Endodermal cell (in vitro differentiated cells): ENCODE results near the gene ARL5A. TPM values are rescaled to one million over a fixed set of nuclear protein-coding genes. Genes with fewer than 3 reads are reported as not detected.

Source experiments
- DNase-seq: peaks from one replicate; pipeline ENCODE4 v3.0.0-alpha.2; 2017
- H3K27ac ChIP-seq: 2 replicates; pipeline ENCODE4 v1.5.1; 2013; ENCODE audit warnings: mild to moderate bottlenecking, low read depth, low read length, moderate library complexity
- H3K27me3 ChIP-seq: 2 replicates; pipeline ENCODE4 v1.6.1; 2013; ENCODE audit warnings: mild to moderate bottlenecking, low read length, moderate library complexity; ENCODE audit not compliant: insufficient read depth, control insufficient read depth, poor library complexity, severe bottlenecking
- H3K36me3 ChIP-seq: 2 replicates; pipeline ENCODE4 v1.7.0; 2013; ENCODE audit warnings: mild to moderate bottlenecking, low read length, moderate library complexity; ENCODE audit not compliant: control insufficient read depth, insufficient read depth
- H3K4me1 ChIP-seq: one replicate; pipeline ENCODE4 v1.7.0; 2013; ENCODE audit warnings: low read length; ENCODE audit not compliant: control insufficient read depth, insufficient read depth
- H3K4me3 ChIP-seq: 2 replicates; pipeline ENCODE4 v1.5.1; 2013; ENCODE audit warnings: mild to moderate bottlenecking, low read length, moderate library complexity
- H3K9ac ChIP-seq: 2 replicates; pipeline ENCODE4 v1.6.1; 2013; ENCODE audit warnings: mild to moderate bottlenecking, low read length, moderate library complexity; ENCODE audit not compliant: poor library complexity, severe bottlenecking; ENCODE audit errors: extremely low read depth
- H3K9me3 ChIP-seq: 2 replicates; pipeline ENCODE4 v1.6.1; 2013; ENCODE audit warnings: mild to moderate bottlenecking, low read length, moderate library complexity; ENCODE audit not compliant: control insufficient read depth
- H3K27ac Mint-ChIP-seq: 2 replicates; pipeline ENCODE4 v1.8.0; 2020; ENCODE audit warnings: mixed read lengths
- H3K27me3 Mint-ChIP-seq: 2 replicates; pipeline ENCODE4 v1.8.0; 2021; ENCODE audit warnings: mild to moderate bottlenecking, mixed read lengths; ENCODE audit not compliant: insufficient read depth
- H3K36me3 Mint-ChIP-seq: 2 replicates; pipeline ENCODE4 v1.8.0; 2020; ENCODE audit warnings: low read depth, mixed read lengths
- H3K4me1 Mint-ChIP-seq: 2 replicates; pipeline ENCODE4 v1.8.0; 2020; ENCODE audit warnings: mixed read lengths
- H3K4me3 Mint-ChIP-seq: 2 replicates; pipeline ENCODE4 v1.8.0; 2020; ENCODE audit warnings: mild to moderate bottlenecking, moderate library complexity, mixed read lengths
- H3K9me3 Mint-ChIP-seq: 2 replicates; pipeline ENCODE4 v1.8.0; 2020; ENCODE audit warnings: mild to moderate bottlenecking, mixed read lengths
- CTCF ChIP-seq: fragments of 200-600 bp; sonication (generic); conservative IDR thresholded peaks from 2 replicates; pipeline ENCODE4 v1.5.0; 2021; ENCODE audit warnings: antibody characterized with exemption, mild to moderate bottlenecking
- WGBS, 2 experiments: methylation state at CpG; one replicate each; pipeline versions ENCODE4 v1.1.5 to v1.1.7; 2013; ENCODE audit warnings: missing lambda C conversion rate in 2 of 2, mixed read lengths in 1 of 2; ENCODE audit not compliant: insufficient coverage in 1 of 2, insufficient read length in 1 of 2; 5-methylcytosine and 5-hydroxymethylcytosine counted together
- total RNA-seq, 2 donors: library from RNA; stranded (reverse); fragmentation: NEBNext Ultra II Directional in 1 of 2; extraction: Animal tissue kit (Norgen Biotek cat#: 25700) in 1 of 2; gene quantifications; 2 replicates in 1 of 2; 3 replicates in 1 of 2; pipeline ENCODE4 v1.2.1, GENCODE V29; 2021

Gene ARL5A
- total RNA-seq, 2 donors from 2014 or later: 72.2 to 77.1 TPM

DNA sequence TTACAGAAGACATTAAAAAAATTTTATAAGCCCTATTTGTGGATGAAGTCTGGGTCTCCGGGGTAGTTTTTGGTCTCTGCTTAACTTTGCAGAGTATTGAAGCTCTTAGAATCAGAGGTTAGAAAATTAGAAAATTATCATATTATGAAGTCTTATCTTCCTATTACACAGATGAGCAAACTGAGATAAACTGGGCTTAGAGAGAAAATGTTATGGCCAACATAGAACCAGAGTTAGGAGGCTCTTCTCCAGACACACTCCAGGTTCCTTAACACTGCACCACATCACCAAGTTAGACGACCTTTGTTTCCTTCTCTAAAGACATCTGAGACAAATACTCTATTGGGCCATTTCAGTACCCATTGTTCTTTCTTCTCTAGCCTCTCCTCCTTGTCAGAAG, 57.2 kb downstream of the ARL5A start:
- peaks cover 23% of the 10 kb centered on the region for H3K36me3 Mint-ChIP-seq
- Histone ChIP-seq H3K36me3 (peaks cover 6% of the 10 kb centered on the region), H3K27me3 (no peaks in the 10 kb centered on the region), H3K4me1 (no peaks in the 10 kb centered on the region), H3K4me3 (no peak overlapping the region), H3K9me3 (peaks cover 15% of the 10 kb centered on the region), H3K9ac (no peak overlapping the region), H3K27ac (no peak overlapping the region)
- peaks cover 9% of the 10 kb centered on the region for H3K4me1 Mint-ChIP-seq
- no peak overlapping the region for H3K4me3 Mint-ChIP-seq
- 88% methylated on average over 2 of the region's 2 CpGs; no CpG with 5 or more reads in 1 of the 2 experiments for WGBS, 2 experiments
- TF ChIP-seq CTCF: no peak
- no peaks in the 10 kb centered on the region for H3K27me3 Mint-ChIP-seq
- H3K9me3 Mint-ChIP-seq: peaks cover 14% of the 10 kb centered on the region
- no peak overlapping the region for H3K27ac Mint-ChIP-seq
- no peak for DNase-seq

DNA sequence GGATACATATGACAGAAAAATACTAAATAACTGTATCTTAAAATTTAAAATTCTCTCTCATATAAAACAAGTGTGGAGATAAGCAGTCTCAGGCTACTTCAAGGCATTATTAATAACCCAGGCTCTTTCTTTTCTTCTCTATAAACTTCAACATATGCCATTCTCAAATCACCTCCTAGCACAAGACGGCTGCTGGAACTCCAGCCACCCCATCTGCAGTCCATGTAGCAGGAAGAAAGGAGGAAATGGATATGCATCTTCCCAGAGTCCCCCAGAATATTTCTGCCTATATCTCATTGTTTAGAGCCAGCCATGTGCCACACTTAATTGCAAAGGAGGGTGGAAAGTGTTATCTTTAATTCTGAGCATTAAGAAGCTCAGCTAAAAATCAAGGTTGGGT, 58.6 kb downstream of the ARL5A start:
- no peaks in the 10 kb centered on the region for H3K36me3 ChIP-seq
- no peak overlapping the region for H3K27ac ChIP-seq
- H3K27me3 Mint-ChIP-seq: no peaks in the 10 kb centered on the region
- DNase-seq: no peak
- peaks cover 1% of the 10 kb centered on the region for H3K9me3 ChIP-seq
- WGBS, 2 experiments: 100% methylated on average over 1 of the region's 1 CpG; no CpG with 5 or more reads in 1 of the 2 experiments
- H3K9ac ChIP-seq: no peak overlapping the region
- no peaks in the 10 kb centered on the region for H3K4me1 ChIP-seq
- peaks cover 9% of the 10 kb centered on the region for H3K36me3 Mint-ChIP-seq
- H3K9me3 Mint-ChIP-seq: peaks cover 3% of the 10 kb centered on the region
- H3K4me3 ChIP-seq: no peak overlapping the region
- H3K4me3 Mint-ChIP-seq: no peak overlapping the region
- no peak for TF ChIP-seq CTCF
- H3K27me3 ChIP-seq: no peaks in the 10 kb centered on the region
- H3K4me1 Mint-ChIP-seq: peaks cover 12% of the 10 kb centered on the region
- H3K27ac Mint-ChIP-seq: no peak overlapping the region

DNA sequence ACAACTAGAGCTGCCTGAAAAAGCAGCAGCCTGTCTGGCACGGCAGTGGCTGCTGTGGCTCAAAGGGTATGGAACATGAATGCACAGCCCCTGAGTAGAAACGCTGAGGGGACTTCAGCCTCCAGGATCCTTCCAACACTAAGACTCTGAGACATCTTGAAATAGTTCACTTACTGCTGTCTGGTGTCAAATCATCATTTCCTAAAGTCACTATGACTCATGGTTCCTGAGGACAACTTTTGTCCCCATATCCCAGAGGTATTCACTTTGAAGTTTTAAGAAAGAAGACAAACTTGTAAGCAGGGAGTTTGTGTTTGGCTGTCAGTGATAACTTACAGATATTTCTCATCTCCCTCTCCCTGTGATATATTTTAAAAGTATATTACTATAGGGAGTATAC, 60.7 kb downstream of the ARL5A start:
- H3K4me1 Mint-ChIP-seq: peaks cover 12% of the 10 kb centered on the region
- Histone ChIP-seq H3K4me3 (no peak overlapping the region), H3K36me3 (no peaks in the 10 kb centered on the region), H3K9me3 (no peaks in the 10 kb centered on the region), H3K27me3 (no peaks in the 10 kb centered on the region), H3K4me1 (no peaks in the 10 kb centered on the region), H3K9ac (no peak overlapping the region), H3K27ac (no peak overlapping the region)
- no peaks in the 10 kb centered on the region for H3K27me3 Mint-ChIP-seq
- H3K9me3 Mint-ChIP-seq: peaks cover 3% of the 10 kb centered on the region
- H3K4me3 Mint-ChIP-seq: no peak overlapping the region
- H3K27ac Mint-ChIP-seq: no peak overlapping the region
- no peak for DNase-seq
- no peak for TF ChIP-seq CTCF
- 89 to 90% methylated on average over 2 of the region's 2 CpGs for WGBS, 2 experiments
- peaks cover 7% of the 10 kb centered on the region for H3K36me3 Mint-ChIP-seq
